Erythroblast (primary cell): ENCODE results near the gene GPHA2.

Source experiments
- DNase-seq, 2 experiments: peaks; one replicate each; lab custom pipeline; 2025; lab: John Stamatoyannopoulos, UW
- GATA1 ChIP-seq: IDR thresholded peaks from 2 replicates; pipeline ENCODE4 v1.6.1; 2011; ENCODE audit warnings: low read depth, mild to moderate bottlenecking, control low read depth, low read length, moderate library complexity
- POLR2A ChIP-seq: IDR thresholded peaks from 2 replicates; pipeline ENCODE4 v1.6.1; 2011; ENCODE audit warnings: mild to moderate bottlenecking, low read length

The GPHA2 gene

DNA sequence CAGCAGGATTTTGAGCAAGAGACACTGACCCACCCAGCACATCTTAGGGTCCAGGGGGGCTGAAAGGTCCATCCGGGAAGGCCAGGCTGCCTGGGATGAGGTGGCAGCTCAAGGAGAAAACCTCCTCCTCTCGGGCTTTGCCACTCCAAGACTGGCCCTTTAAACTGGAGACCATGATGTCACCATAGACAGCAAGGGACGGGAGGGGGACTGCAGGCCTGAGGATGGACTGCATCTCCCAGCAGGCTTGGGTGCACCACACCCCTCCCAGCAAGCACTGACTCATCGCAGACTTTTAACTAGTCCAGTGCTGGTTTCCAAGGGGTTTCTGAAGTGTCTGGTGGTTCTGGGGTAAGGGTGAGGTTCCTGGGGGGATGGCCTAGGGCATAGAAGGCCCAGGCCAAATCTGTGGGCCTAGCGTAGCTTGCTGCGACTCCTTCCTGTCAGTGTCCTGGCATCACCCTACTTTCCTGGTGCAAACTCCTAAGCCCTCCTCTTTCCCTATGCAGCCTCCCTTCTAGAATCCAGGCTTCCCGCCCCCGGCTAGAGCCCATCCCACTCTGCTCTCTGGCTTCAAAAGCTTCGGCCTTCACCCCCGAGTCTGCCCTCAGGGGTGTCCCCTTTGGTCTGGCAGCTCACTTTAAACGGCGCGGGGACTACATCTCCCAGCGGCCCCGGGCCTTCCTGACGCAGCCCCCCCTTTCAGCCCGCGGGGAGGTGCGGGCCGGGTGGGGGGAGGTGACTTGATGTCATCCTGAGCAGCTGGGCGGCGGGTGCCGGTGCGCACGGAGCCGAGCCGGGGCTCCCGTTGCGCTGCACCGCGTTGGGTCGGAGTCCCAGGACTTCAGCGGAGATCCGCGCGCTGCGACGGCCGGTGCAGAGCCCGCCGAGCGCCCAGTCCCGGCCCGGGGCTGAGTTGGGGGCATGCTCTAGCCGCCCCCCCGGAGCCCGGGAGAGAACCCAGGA lies 11.5 kb downstream of the GPHA2 start, which contains the start of gene PPP2R5B:
Gene PPP2R5B, plus strand, starts transcription at position 746 of the 966 bp plus-strand sequence. CDS start 1,046 bp downstream, outside the sequence.
- DNase-seq = peak; percentile 93 to 95
- TF ChIP-seq GATA1 (no peak), POLR2A (peak; percentile 65)

DNA sequence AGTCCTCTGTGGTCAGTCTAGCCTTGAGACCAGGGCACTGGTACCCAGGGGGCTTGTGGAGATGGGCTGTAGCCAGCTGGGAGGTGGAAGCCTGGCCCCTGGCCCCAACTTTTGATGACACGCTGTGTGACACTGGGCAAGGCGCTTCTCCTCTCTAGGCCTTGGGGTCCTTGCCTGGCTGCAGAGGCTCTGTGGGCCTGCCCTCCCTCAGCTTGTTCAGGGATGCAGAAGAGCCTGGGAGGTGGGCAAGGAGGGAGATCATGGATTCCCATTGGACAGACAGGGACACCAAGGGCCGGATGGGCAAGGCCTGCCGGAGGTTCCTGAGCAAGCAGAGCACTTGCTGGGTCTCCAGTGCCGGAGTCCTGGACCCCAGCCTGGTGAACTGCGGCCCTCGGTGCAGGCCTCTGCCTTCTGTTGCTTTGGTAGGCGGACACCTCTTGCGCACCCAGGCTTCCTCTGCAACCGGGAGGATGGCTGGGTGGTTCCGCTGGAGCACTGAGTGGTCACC lies 12.5 kb downstream of the GPHA2 start:
- TF ChIP-seq POLR2A (no peak), GATA1 (no peak)
- no peak for DNase-seq

- no peak for DNase-seq
- TF ChIP-seq POLR2A (no peak), GATA1 (no peak)
Measured at GRCh38 chr11:64921384-64921783, 14.3 kb downstream of the GPHA2 start.

DNA sequence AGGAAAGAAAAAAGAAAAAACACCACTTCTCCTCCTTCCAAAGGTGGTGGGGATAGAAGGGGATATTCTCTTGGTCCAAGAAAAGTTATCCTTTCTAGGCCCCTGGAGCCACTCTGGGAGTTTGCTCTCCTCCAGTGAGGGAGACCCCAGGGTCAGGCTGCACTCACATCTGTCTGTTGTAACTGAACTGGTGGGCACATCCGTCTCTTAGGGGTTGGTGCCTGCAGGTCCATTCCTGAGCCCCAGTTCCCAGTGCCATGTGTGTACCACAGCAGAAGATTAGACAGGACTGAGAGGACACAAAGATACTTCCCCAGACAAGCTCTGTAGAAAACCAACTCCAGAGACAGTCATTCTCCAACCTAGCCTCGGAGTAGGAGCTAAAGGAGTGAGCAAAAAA lies 15.6 kb downstream of the GPHA2 start:
- TF ChIP-seq POLR2A (no peak), GATA1 (no peak)

GRCh38 chr11:64919627-64920026 lies 16.1 kb downstream of the GPHA2 start:
- no peak for TF ChIP-seq POLR2A
- no peak for TF ChIP-seq GATA1
- no peak for DNase-seq

More for the DNA sequence above, 15.6 kb downstream of the GPHA2 start:
- no peak for DNase-seq

- peak; percentile 57 to 59 for DNase-seq
- TF ChIP-seq GATA1 (no peak), POLR2A (no peak)
Measured at GRCh38 chr11:64918017-64918416, 17.7 kb downstream of the GPHA2 start.

DNA sequence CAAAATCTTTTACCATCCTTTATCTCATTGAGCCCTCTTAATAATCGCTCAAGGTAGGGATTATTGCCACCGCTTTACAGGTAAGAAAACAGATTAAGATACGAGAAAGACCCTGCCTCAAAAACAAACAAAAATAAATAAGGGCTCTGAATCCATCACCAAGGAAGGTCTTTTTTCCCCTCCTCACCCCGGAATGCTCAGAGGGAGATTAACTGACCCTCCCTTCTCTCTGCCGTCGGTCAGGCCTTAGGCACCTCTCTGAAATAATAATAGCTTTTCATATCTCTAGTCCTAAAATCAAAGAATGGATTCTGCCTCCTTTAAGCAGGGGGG lies 18.1 kb downstream of the GPHA2 start:
- no peak for TF ChIP-seq GATA1
- no peak for TF ChIP-seq POLR2A
- DNase-seq = no peak

- DNase-seq = peak; percentile 99 to 100
Measured at GRCh38 chr11:64916775-64917662, 18.7 kb downstream of the GPHA2 start, which contains the start of gene ATG2A. ATG2A (minus strand) TSS chr11:64917209; CDS start chr11:64917135, 74 bp downstream.

GRCh38 chr11:64916040-64916774 lies 19.5 kb downstream of the GPHA2 start:
- peak; percentile 61 to 77 for DNase-seq
- no peak for TF ChIP-seq GATA1
- no peak for TF ChIP-seq POLR2A

More at GRCh38 chr11:64916775-64917662, 18.7 kb downstream of the GPHA2 start, which contains the start of gene ATG2A:
- TF ChIP-seq GATA1 = no peak
- TF ChIP-seq POLR2A = peak; percentile 86

DNA sequence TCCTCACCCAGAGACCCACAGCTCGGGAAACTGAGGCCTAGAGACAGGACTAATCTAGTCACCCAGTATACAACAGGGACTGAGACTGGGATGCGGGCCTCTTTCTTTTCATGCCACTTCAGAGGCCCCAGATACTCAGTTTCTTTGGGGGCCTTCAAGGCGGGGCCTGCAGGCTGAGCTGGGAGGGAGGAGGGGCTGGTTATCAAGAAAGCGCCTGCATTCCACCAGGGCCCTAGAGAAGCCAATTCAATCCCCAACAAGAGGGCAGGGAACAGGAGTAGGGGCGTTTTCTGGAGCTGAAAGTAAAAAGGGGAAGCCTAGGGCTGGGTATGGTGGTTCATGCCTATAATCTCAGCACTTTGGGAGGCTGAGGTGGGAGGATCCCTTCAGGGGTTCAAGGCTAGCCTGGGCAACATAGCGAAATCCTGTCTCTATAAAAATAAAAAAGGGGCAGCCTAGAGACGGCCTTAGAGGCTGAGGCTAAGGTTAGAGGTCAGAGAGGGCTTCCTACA lies 20.3 kb downstream of the GPHA2 start:
- TF ChIP-seq POLR2A = no peak
- no peak for TF ChIP-seq GATA1
- peak; percentile 32 to 40 for DNase-seq

DNA sequence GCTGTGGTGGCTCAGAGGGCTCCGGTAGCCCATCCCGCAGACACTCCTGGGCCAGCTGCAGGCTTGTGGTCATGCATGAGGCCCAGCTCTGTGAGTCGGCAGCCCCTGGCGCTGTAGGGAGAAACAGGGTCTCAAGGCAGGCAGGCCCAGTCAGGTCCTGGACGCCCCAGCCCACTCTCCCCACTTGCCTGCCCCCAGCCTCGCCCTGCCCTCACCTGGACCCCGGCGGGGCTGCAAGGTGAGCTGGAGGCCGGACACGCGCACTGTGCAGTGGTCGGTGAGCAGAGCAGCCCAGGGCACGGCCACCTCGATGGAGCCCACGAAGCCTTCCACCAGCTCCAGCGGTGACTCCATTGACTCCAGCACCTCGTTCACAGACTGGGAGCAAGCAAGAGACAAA lies 21.6 kb downstream of the GPHA2 start:
- no peak for DNase-seq
- TF ChIP-seq GATA1 (no peak), POLR2A (no peak)

DNA sequence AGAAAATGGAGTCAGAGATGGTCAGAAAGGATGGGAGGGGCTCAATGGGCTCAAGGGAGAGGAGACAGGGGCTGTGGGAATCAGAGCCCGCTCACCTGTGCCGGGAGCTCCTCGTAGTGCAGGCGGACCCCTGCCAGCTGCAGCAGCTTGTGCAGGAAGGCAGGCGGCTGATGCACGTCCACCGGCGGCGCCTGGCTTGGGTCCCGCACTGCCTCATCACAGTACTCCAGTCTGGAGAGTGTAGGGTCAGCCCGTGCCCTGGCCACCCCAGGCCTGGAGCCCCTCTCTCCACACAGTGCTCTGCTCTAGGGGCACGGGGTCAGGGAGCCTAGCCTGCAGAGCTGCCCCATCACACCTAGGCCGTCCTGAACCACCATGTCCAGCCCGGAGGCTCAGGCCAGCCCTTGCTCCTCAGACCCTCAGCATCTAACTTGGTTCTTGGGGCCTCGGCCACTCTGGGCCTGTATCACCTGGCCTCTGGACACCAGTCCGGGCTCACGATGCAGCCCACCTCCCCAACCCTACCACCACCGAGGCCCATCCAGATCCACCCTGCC lies 22.4 kb downstream of the GPHA2 start:
- DNase-seq = no peak
- TF ChIP-seq POLR2A (no peak), GATA1 (no peak)
